Calu3 (cell line): ENCODE measurements around the gene LIN7A. TPM values are rescaled to one million over a fixed set of nuclear protein-coding genes. Genes with fewer than 3 reads are reported as not detected.

Experiments used
- BruUV-seq: library from RNA; stranded (reverse); fragments of 400-500 nt; replicated peaks from 2 replicates; lab custom pipeline; 2021; lab: Mats Ljungman, UMichigan
- CTCF ChIA-PET: fragments of 300-600 bp; sonication (Branson Sonifier 250); formaldehyde crosslinking; loops from one replicate; lab custom pipeline; 2022; ENCODE audit warnings: antibody characterized with exemption; lab: Charles Lee
- DNase-seq: peaks from one replicate; pipeline ENCODE4 v3.0.0; 2022
- H3K27ac Mint-ChIP-seq: one replicate; pipeline ENCODE4 v1.8.0; 2022; ENCODE audit warnings: mixed read lengths; ENCODE audit not compliant: unreplicated experiment
- H3K27me3 Mint-ChIP-seq: one replicate; pipeline ENCODE4 v1.8.0; 2022; ENCODE audit warnings: mixed read lengths; ENCODE audit not compliant: unreplicated experiment
- H3K36me3 Mint-ChIP-seq: one replicate; pipeline ENCODE4 v1.8.0; 2022; ENCODE audit warnings: mild to moderate bottlenecking, moderate library complexity, mixed read lengths; ENCODE audit not compliant: insufficient read depth, unreplicated experiment
- H3K4me1 Mint-ChIP-seq: one replicate; pipeline ENCODE4 v1.8.0; 2022; ENCODE audit warnings: mild to moderate bottlenecking, low read depth, mixed read lengths; ENCODE audit not compliant: unreplicated experiment
- H3K4me3 Mint-ChIP-seq: one replicate; pipeline ENCODE4 v1.8.0; 2022; ENCODE audit warnings: mild to moderate bottlenecking, low read depth, moderate library complexity, mixed read lengths; ENCODE audit not compliant: unreplicated experiment
- H3K9me3 Mint-ChIP-seq: one replicate; pipeline ENCODE4 v1.8.0; 2022; ENCODE audit warnings: low read depth, mixed read lengths; ENCODE audit not compliant: unreplicated experiment
- intact Hi-C: fragments of 100-400 bp; cut with micrococcal nuclease; formaldehyde crosslinking; loops from one replicate; pipeline ENCODE4 v1.10.0; 2022; ENCODE audit not compliant: unreplicated experiment
- total RNA-seq: library from RNA; stranded (reverse); gene quantifications from 2 replicates; pipeline ENCODE4 v1.2.3, GENCODE V29; 2022
- TF ChIP-seq, protein P1 (sequence below): fragments of 200-600 bp; IDR thresholded peaks from one replicate; pipeline ENCODE4 v1.8.0; 2022; ENCODE audit warnings: antibody characterized with exemption; ENCODE audit not compliant: unreplicated experiment

Gene LIN7A
- total RNA-seq, 1 experiment from 2014 or later = 0.73 TPM

DNA sequence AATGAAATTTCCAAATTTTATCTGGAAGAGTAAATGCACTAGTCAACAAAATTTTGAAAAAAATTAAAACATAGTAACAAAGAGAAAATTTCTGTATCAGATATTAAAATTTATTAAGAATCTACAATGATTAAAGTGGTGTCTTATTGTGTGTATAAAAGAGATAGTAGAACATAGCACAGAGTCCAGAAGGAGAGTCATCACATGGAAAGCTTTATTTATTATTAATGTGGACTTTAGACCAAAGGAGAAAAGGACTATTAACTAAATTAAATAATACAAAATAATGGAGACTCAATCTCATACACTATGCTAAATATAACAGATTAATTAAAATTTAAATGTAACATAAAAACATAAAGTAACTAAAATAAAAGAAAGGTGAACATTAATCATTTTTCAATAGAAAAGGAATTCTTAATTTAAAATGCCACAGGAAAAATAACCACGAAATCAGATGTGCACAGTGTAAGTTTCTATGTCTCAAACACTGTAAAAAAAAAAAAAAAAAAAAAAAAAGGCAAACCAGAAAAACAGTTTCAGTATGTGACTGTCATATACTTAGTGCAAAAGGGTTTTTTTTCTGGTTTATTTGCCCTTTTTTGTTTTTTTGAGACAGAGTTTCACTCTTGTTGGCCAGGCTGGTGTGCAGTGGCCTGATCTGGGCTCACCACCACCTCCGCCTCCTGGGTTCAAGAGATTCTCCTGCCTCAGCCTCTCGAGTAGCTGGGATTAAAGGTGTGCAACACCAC lies 125.6 kb downstream of the LIN7A start:
- TF ChIP-seq, protein P1, sequence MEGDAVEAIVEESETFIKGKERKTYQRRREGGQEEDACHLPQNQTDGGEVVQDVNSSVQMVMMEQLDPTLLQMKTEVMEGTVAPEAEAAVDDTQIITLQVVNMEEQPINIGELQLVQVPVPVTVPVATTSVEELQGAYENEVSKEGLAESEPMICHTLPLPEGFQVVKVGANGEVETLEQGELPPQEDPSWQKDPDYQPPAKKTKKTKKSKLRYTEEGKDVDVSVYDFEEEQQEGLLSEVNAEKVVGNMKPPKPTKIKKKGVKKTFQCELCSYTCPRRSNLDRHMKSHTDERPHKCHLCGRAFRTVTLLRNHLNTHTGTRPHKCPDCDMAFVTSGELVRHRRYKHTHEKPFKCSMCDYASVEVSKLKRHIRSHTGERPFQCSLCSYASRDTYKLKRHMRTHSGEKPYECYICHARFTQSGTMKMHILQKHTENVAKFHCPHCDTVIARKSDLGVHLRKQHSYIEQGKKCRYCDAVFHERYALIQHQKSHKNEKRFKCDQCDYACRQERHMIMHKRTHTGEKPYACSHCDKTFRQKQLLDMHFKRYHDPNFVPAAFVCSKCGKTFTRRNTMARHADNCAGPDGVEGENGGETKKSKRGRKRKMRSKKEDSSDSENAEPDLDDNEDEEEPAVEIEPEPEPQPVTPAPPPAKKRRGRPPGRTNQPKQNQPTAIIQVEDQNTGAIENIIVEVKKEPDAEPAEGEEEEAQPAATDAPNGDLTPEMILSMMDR = no peak
- Mint-ChIP-seq H3K27me3 (no peaks in the 10 kb centered on the region), H3K4me1 (no peaks in the 10 kb centered on the region), H3K4me3 (no peak overlapping the region), H3K36me3 (no peaks in the 10 kb centered on the region), H3K27ac (no peak overlapping the region), H3K9me3 (no peaks in the 10 kb centered on the region)
- no TSS peak for BruUV-seq
- CTCF ChIA-PET = no interaction called here
- intact Hi-C loops = no loop called here
- no peak for DNase-seq

DNA sequence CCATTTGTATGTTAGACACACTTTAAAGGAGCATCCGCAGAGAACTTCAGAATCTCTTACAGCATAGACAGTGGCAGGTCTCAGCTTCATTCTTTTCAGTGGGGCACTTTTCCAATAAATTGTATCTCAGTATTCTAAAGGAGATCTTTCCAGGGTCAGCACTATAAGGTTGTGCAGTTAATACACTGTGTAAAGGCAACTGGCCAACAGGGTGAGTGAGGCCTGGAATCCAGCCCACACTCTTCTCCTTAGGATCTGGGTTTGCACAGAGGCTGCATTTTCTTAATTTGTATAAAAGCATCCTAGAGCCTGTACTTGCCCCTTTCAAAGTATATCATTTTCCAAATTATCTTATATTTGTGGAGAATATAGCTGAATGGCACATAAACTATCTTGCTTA lies 126.9 kb downstream of the LIN7A start:
- no peaks in the 10 kb centered on the region for H3K36me3 Mint-ChIP-seq
- no peak for DNase-seq
- no peaks in the 10 kb centered on the region for H3K27me3 Mint-ChIP-seq
- intact Hi-C loops = no loop called here
- TF ChIP-seq, protein P1 = no peak
- no peak overlapping the region for H3K27ac Mint-ChIP-seq
- BruUV-seq = no TSS peak
- H3K4me1 Mint-ChIP-seq = no peaks in the 10 kb centered on the region
- CTCF ChIA-PET = no interaction called here
- no peak overlapping the region for H3K4me3 Mint-ChIP-seq
- H3K9me3 Mint-ChIP-seq = no peaks in the 10 kb centered on the region

DNA sequence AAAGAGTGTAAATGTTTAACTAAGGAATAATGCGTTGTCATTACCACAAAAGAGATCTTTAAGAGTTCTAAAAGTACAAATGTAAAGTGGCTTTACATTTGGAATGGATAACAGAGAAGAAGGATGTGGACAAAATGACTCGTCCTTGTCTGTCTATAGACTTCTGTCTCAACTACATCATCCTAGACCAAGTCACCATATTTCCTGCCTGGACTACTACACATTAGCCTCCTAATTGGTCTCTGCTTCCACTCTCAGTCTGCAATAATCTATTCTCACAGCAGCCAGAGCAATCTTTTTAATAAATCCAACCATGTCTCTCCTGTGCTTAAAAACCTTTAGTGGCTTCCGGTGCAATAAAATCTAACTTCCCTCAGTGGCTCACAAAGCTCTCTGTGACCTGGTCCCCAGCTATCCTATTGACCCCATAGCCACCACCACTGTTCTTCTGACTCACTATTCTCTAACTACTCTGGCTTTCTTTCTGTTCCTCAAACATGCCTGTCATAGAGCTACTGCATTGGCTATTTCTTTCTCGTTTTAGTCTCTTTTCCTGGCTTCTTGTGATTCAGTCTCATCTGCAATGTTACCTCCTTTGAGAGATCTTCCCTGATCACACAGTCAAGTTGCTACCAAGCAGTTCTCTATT lies 130.0 kb downstream of the LIN7A start:
- Mint-ChIP-seq H3K4me1 (no peaks in the 10 kb centered on the region), H3K27ac (no peak overlapping the region), H3K9me3 (peaks cover 3% of the 10 kb centered on the region), H3K36me3 (no peaks in the 10 kb centered on the region), H3K27me3 (no peaks in the 10 kb centered on the region), H3K4me3 (no peak overlapping the region)
- CTCF ChIA-PET = interaction anchor here (0.6 kb wide), 1 partner anchor 563 kb away, joined by 4 read pairs; no protein-coding TSS in a partner anchor
- TF ChIP-seq, protein P1 = no peak
- DNase-seq = no peak
- no TSS peak for BruUV-seq
- intact Hi-C loops = no loop called here

DNA sequence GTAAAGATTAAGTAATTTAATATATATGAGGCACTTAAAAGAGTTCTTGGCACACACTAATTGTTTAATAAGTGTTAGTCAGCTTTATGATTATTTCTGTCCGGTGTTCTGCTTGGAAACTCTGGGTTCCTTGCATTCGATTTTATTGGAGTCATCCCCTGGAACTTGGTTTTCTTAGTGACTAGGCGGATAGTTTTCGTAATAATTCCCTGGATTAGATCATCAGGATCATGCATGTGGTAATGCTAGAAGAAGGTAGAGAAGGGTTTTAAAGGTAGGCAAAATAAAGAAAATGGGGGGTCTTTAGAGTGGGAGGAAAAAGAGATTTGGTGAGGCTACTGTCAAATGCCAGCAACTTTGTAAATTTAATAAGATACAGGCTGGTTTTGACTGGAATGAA lies 132.6 kb downstream of the LIN7A start:
- no peak for DNase-seq
- BruUV-seq = no TSS peak
- TF ChIP-seq, protein P1 = no peak
- peaks cover 3% of the 10 kb centered on the region for H3K9me3 Mint-ChIP-seq
- H3K4me1 Mint-ChIP-seq = no peaks in the 10 kb centered on the region
- H3K27me3 Mint-ChIP-seq = no peaks in the 10 kb centered on the region
- H3K36me3 Mint-ChIP-seq = no peaks in the 10 kb centered on the region
- intact Hi-C loops = no loop called here
- no peak overlapping the region for H3K4me3 Mint-ChIP-seq
- CTCF ChIA-PET = no interaction called here
- H3K27ac Mint-ChIP-seq = no peak overlapping the region
